ENCODE results near the gene TRIO. TPM values are rescaled to one million over a fixed set of nuclear protein-coding genes. Genes with fewer than 3 reads are reported as not detected.

Gene TRIO
- total and polyA plus RNA-seq, 2 donors (not counting 3 experiments of a cell fraction or from before 2014, with no cell fraction given) = 82.9 to 248 TPM

DNA sequence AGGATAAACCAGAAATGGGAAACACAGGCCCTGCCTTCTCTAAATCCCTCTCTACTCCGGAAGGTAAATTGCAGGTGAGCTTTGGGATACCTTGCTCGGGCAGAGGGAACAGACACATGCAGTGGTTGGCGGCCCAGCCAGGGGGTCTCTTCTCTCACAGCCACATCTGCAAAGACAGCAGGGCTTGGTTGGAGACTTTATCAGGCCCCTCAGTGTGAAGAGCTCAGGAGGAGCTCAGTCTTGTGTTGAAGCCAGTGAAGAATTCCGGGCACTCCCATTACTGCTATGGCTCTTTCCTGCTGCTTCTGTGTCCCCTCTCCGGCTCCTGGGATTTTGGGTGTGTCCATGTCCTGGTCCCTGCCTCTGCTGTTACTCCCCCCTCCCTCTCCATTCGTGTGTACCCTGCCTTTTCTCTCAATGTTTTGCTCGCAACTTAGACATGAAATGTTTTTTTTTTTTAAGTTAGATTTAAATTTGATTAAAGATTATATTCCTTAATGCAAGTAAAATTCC lies 99.8 kb downstream of the TRIO start:
- H3K9ac ChIP-seq (replicated peaks; ENCODE audit: extremely low read depth, insufficient read depth, low read length) = no peak overlapping the region
- FAIRE-seq (no peak), DNase-seq (ENCODE audit: low read depth, low spot score) (no peak)
- dilution Hi-C loops (cut with MboI; ENCODE audit: extremely low pct_ligation_motif_present, low sequenced_read_pairs) = no loop called here
- peaks cover 9% of the 10 kb centered on the region for H4K20me1 ChIP-seq (replicated peaks; ENCODE audit: control insufficient read depth, extremely low read depth, insufficient read depth, low read length)
- H3K4me1 ChIP-seq (ENCODE audit: control insufficient read depth, extremely low read depth, insufficient read depth, low read length) = peaks cover 7% of the 10 kb centered on the region
- no peak overlapping the region for H3K4me3 ChIP-seq (replicated peaks in 1 of 3; ENCODE audit: insufficient read depth in 1 of 3, low read depth in 1 of 3, low read length in 3 of 3)
- no peaks in the 10 kb centered on the region for H3K36me3 ChIP-seq (ENCODE audit: control insufficient read depth in 2 of 2, extremely low read depth in 1 of 2, insufficient read depth in 2 of 2, low read length in 2 of 2)
- H3K9me1 ChIP-seq (replicated peaks; ENCODE audit: control insufficient read depth, extremely low read depth, insufficient read depth, low read length) = no peaks in the 10 kb centered on the region
- H3K27ac ChIP-seq (ENCODE audit: insufficient read depth, low read depth, low read length) = no peak overlapping the region
- H3K27me3 ChIP-seq (ENCODE audit: control insufficient read depth in 2 of 2, insufficient read depth in 2 of 2, low read length in 2 of 2) = no peaks in the 10 kb centered on the region
- ChIA-PET POLR2A (no interaction called here), CTCF (interaction anchor here (1.4 to 1.5 kb wide), 2 partner anchors 16 to 26 kb away, joined by 3 to 4 read pairs; no protein-coding TSS in a partner anchor)
- no peak overlapping the region for H2AFZ ChIP-seq (ENCODE audit: low read depth, low read length)
- H3K4me2 ChIP-seq (ENCODE audit: insufficient read depth, low read length) = no peak overlapping the region
- no TSS peak for BruUV-seq (replicated peaks)
- intact Hi-C loops (cut with micrococcal nuclease) = no loop called here
- H3K79me2 ChIP-seq (ENCODE audit: control insufficient read depth, insufficient read depth, low read length) = peaks cover 98% of the 10 kb centered on the region
- no peak for TF ChIP-seq POLR2A (IDR thresholded peaks at IDR 0.05; ENCODE audit: low read depth, low read length)
- TF ChIP-seq, protein P1, sequence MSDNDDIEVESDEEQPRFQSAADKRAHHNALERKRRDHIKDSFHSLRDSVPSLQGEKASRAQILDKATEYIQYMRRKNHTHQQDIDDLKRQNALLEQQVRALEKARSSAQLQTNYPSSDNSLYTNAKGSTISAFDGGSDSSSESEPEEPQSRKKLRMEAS (IDR thresholded peaks at IDR 0.05; ENCODE audit: insufficient read depth, insufficient read length) = no peak
- TF ChIP-seq, protein P2, sequence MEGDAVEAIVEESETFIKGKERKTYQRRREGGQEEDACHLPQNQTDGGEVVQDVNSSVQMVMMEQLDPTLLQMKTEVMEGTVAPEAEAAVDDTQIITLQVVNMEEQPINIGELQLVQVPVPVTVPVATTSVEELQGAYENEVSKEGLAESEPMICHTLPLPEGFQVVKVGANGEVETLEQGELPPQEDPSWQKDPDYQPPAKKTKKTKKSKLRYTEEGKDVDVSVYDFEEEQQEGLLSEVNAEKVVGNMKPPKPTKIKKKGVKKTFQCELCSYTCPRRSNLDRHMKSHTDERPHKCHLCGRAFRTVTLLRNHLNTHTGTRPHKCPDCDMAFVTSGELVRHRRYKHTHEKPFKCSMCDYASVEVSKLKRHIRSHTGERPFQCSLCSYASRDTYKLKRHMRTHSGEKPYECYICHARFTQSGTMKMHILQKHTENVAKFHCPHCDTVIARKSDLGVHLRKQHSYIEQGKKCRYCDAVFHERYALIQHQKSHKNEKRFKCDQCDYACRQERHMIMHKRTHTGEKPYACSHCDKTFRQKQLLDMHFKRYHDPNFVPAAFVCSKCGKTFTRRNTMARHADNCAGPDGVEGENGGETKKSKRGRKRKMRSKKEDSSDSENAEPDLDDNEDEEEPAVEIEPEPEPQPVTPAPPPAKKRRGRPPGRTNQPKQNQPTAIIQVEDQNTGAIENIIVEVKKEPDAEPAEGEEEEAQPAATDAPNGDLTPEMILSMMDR (IDR thresholded peaks at IDR 0.05; ENCODE audit: extremely low read depth in 1 of 2, insufficient read depth in 1 of 2, low read depth in 1 of 2, low read length in 2 of 2) = no peak
- no peak for TF ChIP-seq JUN (IDR thresholded peaks at IDR 0.05; ENCODE audit: borderline replicate concordance, insufficient read depth, insufficient read length, low read depth)
- no peak for TF ChIP-seq GATA2 (IDR thresholded peaks at IDR 0.05; ENCODE audit: insufficient read depth, insufficient read length, low read depth, low read length)
- TF ChIP-seq EZH2 (IDR thresholded peaks at IDR 0.05; ENCODE audit: borderline replicate concordance, low read depth, low read length, severe bottlenecking) = no peak
- H3K9me3 ChIP-seq (replicated peaks; ENCODE audit: control insufficient read depth, insufficient read depth, low read length) = no peaks in the 10 kb centered on the region
